Neural cell (in vitro differentiated cells): Measurements from ENCODE around the gene P2RY6. TPM values are rescaled to one million over a fixed set of nuclear protein-coding genes. Genes with fewer than 3 reads are reported as not detected.

ENCODE experiments used
- H2AFZ ChIP-seq: fragments of 200-600, 300-800 bp; sonication (generic), shearing (Covaris generic); 2 replicates; pipeline ENCODE4 v1.6.0; 2014; ENCODE audit warnings: low read depth, mild to moderate bottlenecking, antibody characterized with exemption, low read length, moderate library complexity
- H3F3A ChIP-seq: fragments of 200-600 bp; shearing (Covaris generic); 2 replicates; pipeline ENCODE4 v1.6.1; 2016; ENCODE audit warnings: mild to moderate bottlenecking, moderate library complexity, mixed read lengths, antibody characterized with exemption, low read length; ENCODE audit not compliant: insufficient read depth, poor library complexity, severe bottlenecking
- H3K27ac ChIP-seq: fragments of 200-600, 300-800 bp; sonication (generic), shearing (Covaris generic); 2 replicates; pipeline ENCODE4 v1.5.1; 2014; ENCODE audit warnings: mild to moderate bottlenecking, low read length, moderate library complexity
- H3K27me3 ChIP-seq: fragments of 300-800, 200-600 bp; sonication (generic), shearing (Covaris generic); 2 replicates; pipeline ENCODE4 v1.6.0; 2014; ENCODE audit warnings: mild to moderate bottlenecking, low read depth, low read length, moderate library complexity; ENCODE audit not compliant: insufficient read depth
- H3K36me3 ChIP-seq: fragments of 300-800, 200-600 bp; sonication (generic), shearing (Covaris generic); 2 replicates; pipeline ENCODE4 v1.5.1; 2014; ENCODE audit warnings: mild to moderate bottlenecking, antibody characterized with exemption, low read length, moderate library complexity; ENCODE audit not compliant: insufficient read depth
- H3K4me2 ChIP-seq: fragments of 300-800, 200-600 bp; sonication (generic), shearing (Covaris generic); 2 replicates; pipeline ENCODE4 v1.6.0; 2014; ENCODE audit warnings: mild to moderate bottlenecking, low read length
- H3K4me3 ChIP-seq: fragments of 300-800, 200-600 bp; sonication (generic), shearing (Covaris generic); 2 replicates; pipeline ENCODE4 v1.5.1; 2014; ENCODE audit warnings: mild to moderate bottlenecking, low read length, moderate library complexity
- H3K79me2 ChIP-seq: fragments of 200-600 bp; shearing (Covaris generic); replicated peaks from 2 replicates; pipeline ENCODE4 v1.6.0; 2014; ENCODE audit warnings: mild to moderate bottlenecking, low read length, moderate library complexity; ENCODE audit not compliant: insufficient read depth
- H3K9ac ChIP-seq: fragments of 300-800, 200-600 bp; sonication (generic), shearing (Covaris generic); 2 replicates; pipeline ENCODE4 v1.6.1; 2016; ENCODE audit warnings: mild to moderate bottlenecking, low read length, mixed read lengths
- H3K9me2 ChIP-seq: fragments of 200-600 bp; shearing (Covaris generic); 2 replicates; pipeline ENCODE4 v1.6.1; 2016; ENCODE audit warnings: mild to moderate bottlenecking, low read length, mixed read lengths; ENCODE audit not compliant: insufficient read depth
- H3K9me3 ChIP-seq: fragments of 200-600, 300-800 bp; sonication (generic), shearing (Covaris generic); 2 replicates; pipeline ENCODE4 v1.6.1; 2016; ENCODE audit warnings: mild to moderate bottlenecking, mixed run types, low read length, moderate library complexity, mixed read lengths
- H4K20me1 ChIP-seq: fragments of 200-600 bp; shearing (Covaris generic); 2 replicates; pipeline ENCODE4 v1.6.1; 2016; ENCODE audit warnings: mild to moderate bottlenecking, mixed run types; ENCODE audit not compliant: insufficient read depth
- CTCF ChIP-seq: fragments of 450-650 bp; IDR thresholded peaks from 2 replicates; pipeline ENCODE4 v1.5.1; 2014; ENCODE audit warnings: antibody characterized with exemption, mild to moderate bottlenecking, moderate library complexity; ENCODE audit not compliant: poor library complexity, severe bottlenecking
- EP300 ChIP-seq: fragments of 450-650 bp; conservative IDR thresholded peaks from 2 replicates; pipeline ENCODE4 v1.6.1; 2014; ENCODE audit warnings: antibody characterized with exemption, mild to moderate bottlenecking, moderate library complexity; ENCODE audit not compliant: poor library complexity, severe bottlenecking
- EZH2 ChIP-seq: fragments of 200-600, 300-800 bp; shearing (Covaris generic), sonication (generic); IDR thresholded peaks from 2 replicates; pipeline ENCODE4 v1.6.1; 2014; ENCODE audit warnings: antibody characterized with exemption, low read length, borderline replicate concordance, mild to moderate bottlenecking; ENCODE audit not compliant: insufficient read depth, poor library complexity, severe bottlenecking
- MXI1 ChIP-seq: fragments of 450-650 bp; conservative IDR thresholded peaks from 2 replicates; pipeline ENCODE4 v1.6.1; 2014; ENCODE audit warnings: antibody characterized with exemption, mild to moderate bottlenecking; ENCODE audit not compliant: poor library complexity, severe bottlenecking
- POLR2AphosphoS5 ChIP-seq: IDR thresholded peaks from 2 replicates; pipeline ENCODE4 v1.6.1; 2012
- RAD21 ChIP-seq: fragments of 450-650 bp; conservative IDR thresholded peaks from 2 replicates; pipeline ENCODE4 v1.6.1; 2014; ENCODE audit warnings: antibody characterized with exemption, mild to moderate bottlenecking, moderate library complexity
- REST ChIP-seq: IDR thresholded peaks from 2 replicates; pipeline ENCODE4 v1.6.1; 2012; ENCODE audit warnings: borderline replicate concordance
- SMC3 ChIP-seq: fragments of 450-650 bp; conservative IDR thresholded peaks from 2 replicates; pipeline ENCODE4 v1.6.1; 2014; ENCODE audit warnings: antibody characterized with exemption, mild to moderate bottlenecking, moderate library complexity; ENCODE audit not compliant: poor library complexity
- TAF1 ChIP-seq: IDR thresholded peaks from 2 replicates; pipeline ENCODE4 v1.6.1; 2012; ENCODE audit warnings: low read depth
- polyA plus RNA-seq: library from polyadenylated mRNA; depleted of rRNA; stranded (reverse); fragments of >200 nt; gene quantifications from 2 replicates; pipeline ENCODE4 v1.2.3, GENCODE V29; 2014

Gene P2RY6
- polyA plus RNA-seq, 1 donor from 2014 or later: not detected

- no peak overlapping the region for H3K4me3 ChIP-seq
- peaks cover 9% of the 10 kb centered on the region for H3K79me2 ChIP-seq
- H3K27ac ChIP-seq: no peak overlapping the region
- no peaks in the 10 kb centered on the region for H3K36me3 ChIP-seq
- no peaks in the 10 kb centered on the region for H3K9me2 ChIP-seq
- no peak overlapping the region for H2AFZ ChIP-seq
- H4K20me1 ChIP-seq: no peaks in the 10 kb centered on the region
- no peak overlapping the region for H3K4me2 ChIP-seq
- no peaks in the 10 kb centered on the region for H3K27me3 ChIP-seq
- no peak overlapping the region for H3K9ac ChIP-seq
- no peaks in the 10 kb centered on the region for H3K9me3 ChIP-seq
- no peak for TF ChIP-seq SMC3
- TF ChIP-seq POLR2AphosphoS5: no peak
- TF ChIP-seq EZH2: no peak
- no peak for TF ChIP-seq MXI1
- no peak for TF ChIP-seq RAD21
- TF ChIP-seq TAF1: no peak
- no peak for TF ChIP-seq REST
- no peak for TF ChIP-seq EP300
- TF ChIP-seq CTCF: no peak
- H3F3A ChIP-seq: no peaks in the 10 kb centered on the region
Measured at GRCh38 chr11:73333640-73334383, 61.7 kb downstream of the P2RY6 start.

GRCh38 chr11:73334384-73335203 lies 62.5 kb downstream of the P2RY6 start:
- Histone ChIP-seq H3F3A (no peaks in the 10 kb centered on the region), H3K36me3 (no peaks in the 10 kb centered on the region), H3K9ac (no peak overlapping the region), H3K79me2 (peaks cover 9% of the 10 kb centered on the region), H3K9me3 (no peaks in the 10 kb centered on the region), H3K4me3 (no peak overlapping the region), H3K27ac (no peak overlapping the region), H4K20me1 (no peaks in the 10 kb centered on the region), H3K27me3 (no peaks in the 10 kb centered on the region), H3K4me2 (no peak overlapping the region), H3K9me2 (no peaks in the 10 kb centered on the region), H2AFZ (no peak overlapping the region)
- TF ChIP-seq SMC3 (no peak), MXI1 (no peak), REST (no peak), EP300 (no peak)
